ENCODE measurements around the gene CLTB. TPM values are rescaled to one million over a fixed set of nuclear protein-coding genes. Genes with fewer than 3 reads are reported as not detected.

The CLTB gene
- total and polyA plus RNA-seq, 2 of the 13 experiments (the other 11 are each of a cell fraction or from before 2014, with no cell fraction given) = 23.3 to 33.8 TPM

DNA sequence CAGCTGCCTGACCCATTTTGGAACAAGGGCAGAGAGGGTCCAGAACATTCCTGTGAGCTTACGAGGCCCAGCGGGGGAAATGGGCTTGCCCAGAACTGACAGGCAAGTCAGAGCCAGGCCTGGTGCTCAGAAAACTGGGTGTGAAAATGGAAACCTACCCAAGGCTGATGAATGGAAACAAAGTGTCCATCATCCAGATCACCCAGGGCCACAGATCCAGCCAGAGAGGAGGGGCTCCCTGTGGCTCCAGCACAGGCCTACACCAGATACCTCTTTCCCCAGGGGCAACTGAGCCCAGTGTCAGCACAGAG, 3.1 kb downstream of the CLTB start (continued):
- TF ChIP-seq, protein P1, sequence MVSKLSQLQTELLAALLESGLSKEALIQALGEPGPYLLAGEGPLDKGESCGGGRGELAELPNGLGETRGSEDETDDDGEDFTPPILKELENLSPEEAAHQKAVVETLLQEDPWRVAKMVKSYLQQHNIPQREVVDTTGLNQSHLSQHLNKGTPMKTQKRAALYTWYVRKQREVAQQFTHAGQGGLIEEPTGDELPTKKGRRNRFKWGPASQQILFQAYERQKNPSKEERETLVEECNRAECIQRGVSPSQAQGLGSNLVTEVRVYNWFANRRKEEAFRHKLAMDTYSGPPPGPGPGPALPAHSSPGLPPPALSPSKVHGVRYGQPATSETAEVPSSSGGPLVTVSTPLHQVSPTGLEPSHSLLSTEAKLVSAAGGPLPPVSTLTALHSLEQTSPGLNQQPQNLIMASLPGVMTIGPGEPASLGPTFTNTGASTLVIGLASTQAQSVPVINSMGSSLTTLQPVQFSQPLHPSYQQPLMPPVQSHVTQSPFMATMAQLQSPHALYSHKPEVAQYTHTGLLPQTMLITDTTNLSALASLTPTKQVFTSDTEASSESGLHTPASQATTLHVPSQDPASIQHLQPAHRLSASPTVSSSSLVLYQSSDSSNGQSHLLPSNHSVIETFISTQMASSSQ (IDR thresholded peaks at IDR 0.05; ENCODE audit: low read depth) = no peak
- TF ChIP-seq, protein P1 (CRISPR knock-in tag; IDR thresholded peaks at IDR 0.05; ENCODE audit: borderline replicate concordance) = no peak
- TF ChIP-seq PRPF4 (IDR thresholded peaks at IDR 0.05; ENCODE audit: low read depth, low read length, poor library complexity, severe bottlenecking) = no peak
- no peak for TF ChIP-seq ZNF788 (CRISPR knock-in tag; IDR thresholded peaks at IDR 0.05; ENCODE audit: borderline replicate concordance)

DNA sequence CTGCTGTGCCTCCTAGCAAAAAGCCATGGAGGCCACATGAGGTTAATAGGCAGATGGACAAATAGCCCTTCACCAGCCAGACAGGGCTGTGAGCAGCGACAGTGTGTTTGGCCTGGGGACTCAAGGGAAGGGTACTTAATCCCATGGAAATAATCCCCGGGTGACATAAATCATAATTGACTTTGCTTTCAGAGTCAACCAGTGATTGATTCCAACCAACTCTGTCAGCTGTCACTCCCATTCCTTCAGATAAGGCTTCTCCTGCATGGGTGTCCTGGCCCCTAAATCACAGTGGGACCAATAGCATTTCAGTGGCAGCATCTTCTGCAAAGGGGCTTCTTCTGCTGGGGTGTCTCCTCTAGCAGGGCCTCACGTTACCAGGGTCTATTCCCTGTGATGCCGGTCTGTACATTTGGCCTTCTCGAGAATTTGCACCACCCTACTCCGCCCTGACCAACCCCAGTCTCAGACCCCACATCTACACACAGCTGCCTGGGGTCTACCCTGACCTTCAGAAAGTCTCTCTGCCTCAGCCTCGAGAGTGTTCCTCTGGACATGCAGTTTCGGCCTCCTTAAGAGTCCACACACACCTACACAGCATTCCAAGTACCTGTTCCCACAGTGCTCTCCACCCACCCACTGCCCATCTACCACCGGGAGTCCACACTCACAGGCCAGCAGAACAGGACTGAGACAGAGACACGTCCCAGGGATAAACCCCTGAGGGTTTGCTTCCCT, 3.7 kb downstream of the CLTB start:
- CTCF ChIA-PET (ENCODE audit: low intra/inter-chr PET ratio, low total read pairs) = no interaction called here

More for the DNA sequence above, 3.7 kb downstream of the CLTB start:
- H4K20me1 ChIP-seq (ENCODE audit: insufficient read depth, low read length) = no peaks in the 10 kb centered on the region
- in situ Hi-C loops (cut with HindIII; ENCODE audit: extremely low pct_ligation_motif_present, low pct_unique_long_range_greater_than_20kb) = loop anchor here (10.0 kb wide), 1 partner anchor 72 kb away; no protein-coding TSS in a partner anchor
- H2AFZ ChIP-seq (ENCODE audit: low read length) = no peak overlapping the region
- H3K36me3 ChIP-seq (replicated peaks in 1 of 2; ENCODE audit: control insufficient read depth in 1 of 2, insufficient read depth in 2 of 2, low read length in 2 of 2) = peaks cover 0 to 6% of the 10 kb centered on the region in 2 experiments; a peak in 2 of 5 replicates
- 89% methylated on average over 8 of the region's 10 CpGs for WGBS (ENCODE audit: low lambda C conversion rate)
- no peaks in the 10 kb centered on the region for H3K79me2 ChIP-seq (ENCODE audit: insufficient read depth, low read length)
- POLR2A ChIA-PET = no interaction called here
- H3K27me3 ChIP-seq (ENCODE audit: control insufficient read depth in 1 of 2, insufficient read depth in 2 of 2, low read length in 2 of 2) = no peaks in the 10 kb centered on the region
- peaks cover 18% of the 10 kb centered on the region for H3K4me1 ChIP-seq (ENCODE audit: insufficient read depth, low read length)
- TF ChIP-seq ZBTB42 (CRISPR knock-in tag; IDR thresholded peaks at IDR 0.05) (no peak), ZMAT3 (CRISPR knock-in tag; conservative IDR thresholded peaks at IDR 0.05) (no peak), NR2F1 (CRISPR knock-in tag; IDR thresholded peaks at IDR 0.05) (no peak), MZF1 (CRISPR knock-in tag; IDR thresholded peaks at IDR 0.05; ENCODE audit: borderline replicate concordance) (no peak), GABPB1 (CRISPR knock-in tag; IDR thresholded peaks at IDR 0.05) (no peak), NR2C2 (CRISPR knock-in tag; IDR thresholded peaks at IDR 0.05; ENCODE audit: borderline replicate concordance) (no peak), ETV6 (CRISPR knock-in tag; conservative IDR thresholded peaks at IDR 0.05) (no peak), GTF3A (CRISPR knock-in tag; conservative IDR thresholded peaks at IDR 0.05) (no peak), ZNF749 (CRISPR knock-in tag; IDR thresholded peaks at IDR 0.05; ENCODE audit: borderline replicate concordance) (no peak)
- TF ChIP-seq, protein P2, sequence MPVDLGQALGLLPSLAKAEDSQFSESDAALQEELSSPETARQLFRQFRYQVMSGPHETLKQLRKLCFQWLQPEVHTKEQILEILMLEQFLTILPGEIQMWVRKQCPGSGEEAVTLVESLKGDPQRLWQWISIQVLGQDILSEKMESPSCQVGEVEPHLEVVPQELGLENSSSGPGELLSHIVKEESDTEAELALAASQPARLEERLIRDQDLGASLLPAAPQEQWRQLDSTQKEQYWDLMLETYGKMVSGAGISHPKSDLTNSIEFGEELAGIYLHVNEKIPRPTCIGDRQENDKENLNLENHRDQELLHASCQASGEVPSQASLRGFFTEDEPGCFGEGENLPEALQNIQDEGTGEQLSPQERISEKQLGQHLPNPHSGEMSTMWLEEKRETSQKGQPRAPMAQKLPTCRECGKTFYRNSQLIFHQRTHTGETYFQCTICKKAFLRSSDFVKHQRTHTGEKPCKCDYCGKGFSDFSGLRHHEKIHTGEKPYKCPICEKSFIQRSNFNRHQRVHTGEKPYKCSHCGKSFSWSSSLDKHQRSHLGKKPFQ (CRISPR knock-in tag; IDR thresholded peaks at IDR 0.05; ENCODE audit: insufficient replicate concordance) = no peak
- H3K4me2 ChIP-seq (ENCODE audit: low read depth, low read length) = no peak overlapping the region
- FAIRE-seq (no peak), ATAC-seq (no peak), DNase-seq (ENCODE audit: low spot score) (no peak)
- no peaks in the 10 kb centered on the region for H3K9me3 ChIP-seq (ENCODE audit: low read length)
- no peak overlapping the region for H3K27ac ChIP-seq (ENCODE audit: extremely low read length, insufficient read depth, low read length)
- intact Hi-C loops (cut with micrococcal nuclease; ENCODE audit: unreplicated experiment) = loop anchor here (10.0 kb wide), 1 partner anchor 72 kb away; no protein-coding TSS in a partner anchor
- BruUV-seq (replicated peaks) = no TSS peak
- no peak overlapping the region for H3K4me3 ChIP-seq (replicated peaks in 1 of 3; ENCODE audit: insufficient read depth in 1 of 3, low read depth in 2 of 3, low read length in 3 of 3)
- H3K9ac ChIP-seq (ENCODE audit: insufficient read depth, low read depth, low read length) = no peak overlapping the region

All from HepG2 (cell line).